ENCODE data around the gene TSPY1.
"Not testable (repeated sequence)": the region's sequence is repeated elsewhere in the genome, so short reads cannot be mapped to it uniquely, and the experiment has no call there.

Gene TSPY1, protein sequence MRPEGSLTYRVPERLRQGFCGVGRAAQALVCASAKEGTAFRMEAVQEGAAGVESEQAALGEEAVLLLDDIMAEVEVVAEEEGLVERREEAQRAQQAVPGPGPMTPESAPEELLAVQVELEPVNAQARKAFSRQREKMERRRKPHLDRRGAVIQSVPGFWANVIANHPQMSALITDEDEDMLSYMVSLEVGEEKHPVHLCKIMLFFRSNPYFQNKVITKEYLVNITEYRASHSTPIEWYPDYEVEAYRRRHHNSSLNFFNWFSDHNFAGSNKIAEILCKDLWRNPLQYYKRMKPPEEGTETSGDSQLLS
- total RNA-seq: 0 reads per million in 17 experiments

DNA sequence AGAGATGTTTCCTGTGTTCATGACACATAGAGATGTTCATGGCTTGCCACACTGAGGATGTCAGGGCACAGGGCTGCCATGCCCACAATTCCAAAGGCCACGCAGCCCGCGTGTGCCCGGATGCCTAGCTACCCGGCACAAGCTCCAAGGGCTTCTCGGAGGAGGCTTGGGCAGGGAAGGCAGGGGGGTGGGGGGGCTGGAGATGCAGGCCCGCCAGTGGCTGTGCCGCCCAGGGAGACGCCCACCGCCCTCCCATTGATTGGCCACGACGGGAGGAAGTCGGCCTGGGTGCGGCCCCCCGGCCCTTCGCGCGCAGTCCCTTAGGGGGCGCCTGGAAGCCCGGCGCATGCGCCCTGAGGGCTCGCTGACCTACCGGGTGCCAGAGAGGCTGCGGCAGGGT lies at the start of gene TSPY1:
TSS of gene TSPY1 (plus strand) at position 301 of the 400 bp plus-strand sequence. CDS start at position 347, 46 bp downstream.
- not testable (repeated sequence) for DNase-seq

DNA sequence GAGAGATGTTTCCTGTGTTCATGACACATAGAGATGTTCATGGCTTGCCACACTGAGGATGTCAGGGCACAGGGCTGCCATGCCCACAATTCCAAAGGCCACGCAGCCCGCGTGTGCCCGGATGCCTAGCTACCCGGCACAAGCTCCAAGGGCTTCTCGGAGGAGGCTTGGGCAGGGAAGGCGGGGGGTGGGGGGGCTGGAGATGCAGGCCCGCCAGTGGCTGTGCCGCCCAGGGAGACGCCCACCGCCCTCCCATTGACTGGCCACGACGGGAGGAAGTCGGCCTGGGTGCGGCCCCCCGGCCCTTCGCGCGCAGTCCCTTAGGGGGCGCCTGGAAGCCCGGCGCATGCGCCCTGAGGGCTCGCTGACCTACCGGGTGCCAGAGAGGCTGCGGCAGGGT lies 20.2 kb downstream of the TSPY1 start, which contains the start of gene TSPY9:
TSS of gene TSPY9 (plus strand) at position 301 of the 400 bp plus-strand sequence. CDS start at position 347, 46 bp downstream.
- DNase-seq: not testable (repeated sequence)

DNA sequence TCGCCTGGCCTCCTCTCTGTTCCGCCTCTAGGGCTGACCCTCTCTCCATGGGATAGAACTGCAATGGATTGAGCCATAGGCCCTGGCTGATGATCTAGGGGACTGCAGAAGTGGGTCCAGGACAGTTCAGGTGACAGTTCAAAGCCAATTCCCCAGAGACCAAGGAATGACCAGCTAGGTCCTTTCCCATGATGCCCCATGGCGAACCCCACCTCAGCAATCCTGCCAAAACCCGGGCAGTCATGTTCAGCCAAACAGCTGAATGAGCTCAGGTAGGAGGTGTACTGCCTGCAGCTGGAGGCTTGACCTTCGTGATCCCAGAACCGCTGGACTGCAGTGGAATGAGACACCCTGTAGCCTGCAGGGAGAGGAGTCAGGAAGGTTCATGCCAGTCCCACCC lies 37.6 kb downstream of the TSPY1 start:
- not testable (repeated sequence) for DNase-seq

DNA sequence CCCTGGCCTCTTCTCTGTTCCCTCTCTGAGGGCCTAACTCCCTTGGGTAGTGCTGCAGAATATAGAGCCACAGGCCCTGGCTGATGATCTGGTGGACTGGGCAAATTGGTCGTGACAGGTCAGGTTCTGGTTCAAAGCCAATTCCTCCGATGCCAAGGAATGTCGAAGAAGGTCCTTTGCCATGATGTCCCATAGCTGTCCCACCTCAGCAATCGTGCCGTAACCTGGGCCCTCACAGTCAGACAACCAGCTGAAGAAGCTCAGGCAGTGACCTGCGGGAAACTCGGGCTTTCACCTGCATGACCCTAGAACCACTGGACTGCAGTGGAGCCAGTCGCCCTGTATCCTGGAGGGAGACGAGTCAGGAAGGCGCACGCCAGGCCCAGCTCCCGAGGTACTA lies 49.5 kb downstream of the TSPY1 start:
- not testable (repeated sequence) for DNase-seq

All from suppressor macrophage (primary cell).